ENCODE data around the gene ZIC2. TPM values are rescaled to one million over a fixed set of nuclear protein-coding genes. Genes with fewer than 3 reads are reported as not detected.

Gene ZIC2
- total RNA-seq, 1 donor from 2014 or later, result not detected

GRCh38 chr13:99953138-99953755 lies 28.3 kb upstream of the ZIC2 start:
- DNase-seq (ENCODE audit: low read depth), result no peak
- H3K4me3 ChIP-seq (ENCODE audit: low read depth, low read length), result no peak overlapping the region
- no peak for TF ChIP-seq CTCF (conservative IDR thresholded peaks at IDR 0.05; ENCODE audit: low read depth, low read length)

- DNase-seq (ENCODE audit: low read depth), result no peak
Observed at GRCh38 chr13:99955107-99955746, 26.4 kb upstream of the ZIC2 start.

GRCh38 chr13:99955747-99956472 lies 25.7 kb upstream of the ZIC2 start:
- DNase-seq (ENCODE audit: low read depth), result no peak
- no peak for TF ChIP-seq CTCF (conservative IDR thresholded peaks at IDR 0.05; ENCODE audit: low read depth, low read length)
- H3K4me3 ChIP-seq (ENCODE audit: low read depth, low read length), result no peak overlapping the region

More at GRCh38 chr13:99955107-99955746, 26.4 kb upstream of the ZIC2 start:
- no peak for TF ChIP-seq CTCF (conservative IDR thresholded peaks at IDR 0.05; ENCODE audit: low read depth, low read length)
- H3K4me3 ChIP-seq (ENCODE audit: low read depth, low read length), result no peak overlapping the region

GRCh38 chr13:99956473-99957349 lies 24.9 kb upstream of the ZIC2 start:
- no peak for DNase-seq (ENCODE audit: low read depth)
- H3K4me3 ChIP-seq (ENCODE audit: low read depth, low read length), result no peak overlapping the region
- TF ChIP-seq CTCF (conservative IDR thresholded peaks at IDR 0.05; ENCODE audit: low read depth, low read length), result no peak

- no peak for TF ChIP-seq CTCF (conservative IDR thresholded peaks at IDR 0.05; ENCODE audit: low read depth, low read length)
- no peak for DNase-seq (ENCODE audit: low read depth)
- no peak overlapping the region for H3K4me3 ChIP-seq (ENCODE audit: low read depth, low read length)
Observed at GRCh38 chr13:99958406-99959126, 23.0 kb upstream of the ZIC2 start.

GRCh38 chr13:99959127-99959539 lies 22.5 kb upstream of the ZIC2 start:
- no peak for TF ChIP-seq CTCF (conservative IDR thresholded peaks at IDR 0.05; ENCODE audit: low read depth, low read length)
- H3K4me3 ChIP-seq (ENCODE audit: low read depth, low read length), result no peak overlapping the region
- no peak for DNase-seq (ENCODE audit: low read depth)
